Neutrophil (primary cell): ENCODE data around the gene KCNIP1.

Experiments
- H3K27ac ChIP-seq: fragments of 200-600 bp; sonication (generic); 2 replicates; pipeline ENCODE4 v1.5.1; 2016; ENCODE audit warnings: mild to moderate bottlenecking, moderate library complexity
- H3K27me3 ChIP-seq: fragments of 200-600 bp; sonication (generic); 2 replicates; pipeline ENCODE4 v1.6.0; 2016; ENCODE audit warnings: mild to moderate bottlenecking
- H3K36me3 ChIP-seq: fragments of 200-600 bp; sonication (generic); 2 replicates; pipeline ENCODE4 v1.5.1; 2017
- H3K4me1 ChIP-seq, 2 experiments: fragments of 200-600 bp in 1 of 2; sonication (generic) in 1 of 2; 1 replicate in 1 of 2; 2 replicates in 1 of 2; pipeline versions ENCODE4 v1.5.1 to v1.6.1; 2013 to 2016; ENCODE audit warnings: low read depth in 1 of 2, low read length in 1 of 2, mild to moderate bottlenecking in 1 of 2, moderate library complexity in 1 of 2; ENCODE audit not compliant: control insufficient read depth in 1 of 2, insufficient read depth in 1 of 2
- H3K4me3 ChIP-seq, 2 experiments: fragments of 200-600 bp in 1 of 2; sonication (generic) in 1 of 2; 1 replicate in 1 of 2; 2 replicates in 1 of 2; pipeline ENCODE4 v1.5.1; 2013 to 2016; ENCODE audit warnings: low read depth in 1 of 2, low read length in 1 of 2, mild to moderate bottlenecking in 1 of 2, moderate library complexity in 1 of 2
- H3K9me3 ChIP-seq: fragments of 200-600 bp; sonication (generic); 2 replicates; pipeline ENCODE4 v1.5.1; 2016
- CTCF ChIP-seq: fragments of 200-600 bp; sonication (generic); IDR thresholded peaks from 2 replicates; pipeline ENCODE4 v1.5.1; 2016; ENCODE audit warnings: antibody characterized with exemption

Gene KCNIP1

GRCh38 chr5:170557314-170557713 is 53.5 kb downstream of the KCNIP1 start:
- H3K36me3 ChIP-seq: no peaks in the 10 kb centered on the region
- peaks cover 9 to 12% of the 10 kb centered on the region in 2 experiments for H3K4me1 ChIP-seq
- no peak overlapping the region for H3K4me3 ChIP-seq
- no peak for TF ChIP-seq CTCF
- no peak overlapping the region for H3K27ac ChIP-seq
- no peaks in the 10 kb centered on the region for H3K9me3 ChIP-seq
- H3K27me3 ChIP-seq: peaks cover 95% of the 10 kb centered on the region

GRCh38 chr5:170559296-170559695 is 55.5 kb downstream of the KCNIP1 start:
- Histone ChIP-seq H3K4me1 (no peaks in the 10 kb centered on the region), H3K36me3 (no peaks in the 10 kb centered on the region), H3K27me3 (peaks cover 95% of the 10 kb centered on the region), H3K4me3 (no peak overlapping the region), H3K9me3 (no peaks in the 10 kb centered on the region), H3K27ac (no peak overlapping the region)
- TF ChIP-seq CTCF: no peak

GRCh38 chr5:170560938-170561337 is 57.1 kb downstream of the KCNIP1 start:
- Histone ChIP-seq H3K9me3 (no peaks in the 10 kb centered on the region), H3K36me3 (no peaks in the 10 kb centered on the region), H3K27ac (no peak overlapping the region), H3K4me1 (no peaks in the 10 kb centered on the region), H3K27me3 (peaks cover 95% of the 10 kb centered on the region), H3K4me3 (no peak overlapping the region)
- no peak for TF ChIP-seq CTCF

GRCh38 chr5:170562166-170562874 is 58.5 kb downstream of the KCNIP1 start:
- no peaks in the 10 kb centered on the region for H3K4me1 ChIP-seq
- H3K9me3 ChIP-seq: no peaks in the 10 kb centered on the region
- peaks cover 94% of the 10 kb centered on the region for H3K27me3 ChIP-seq
- no peak overlapping the region for H3K27ac ChIP-seq
- H3K36me3 ChIP-seq: no peaks in the 10 kb centered on the region
- TF ChIP-seq CTCF: no peak
- no peak overlapping the region for H3K4me3 ChIP-seq

- no peaks in the 10 kb centered on the region for H3K9me3 ChIP-seq
- no peak overlapping the region for H3K27ac ChIP-seq
- TF ChIP-seq CTCF: no peak
- H3K36me3 ChIP-seq: no peaks in the 10 kb centered on the region
- no peaks in the 10 kb centered on the region for H3K4me1 ChIP-seq
- H3K27me3 ChIP-seq: peaks cover 91% of the 10 kb centered on the region
- H3K4me3 ChIP-seq: no peak overlapping the region
Measured at GRCh38 chr5:170562875-170563228, 59.0 kb downstream of the KCNIP1 start.
